Osteoblast (primary cell): ENCODE results near the gene PARD6G. TPM values are rescaled to one million over a fixed set of nuclear protein-coding genes. Genes with fewer than 3 reads are reported as not detected.

Experiments used
- DNase-seq: peaks from one replicate; pipeline ENCODE4 v3.0.0; 2011; ENCODE audit warnings: low spot score, mixed read lengths; ENCODE audit not compliant: insufficient read length; ENCODE audit errors: missing footprints
- H2AFZ ChIP-seq: 2 replicates; pipeline ENCODE4 v1.6.0; 2011; ENCODE audit warnings: mild to moderate bottlenecking, low read length
- H3K27ac ChIP-seq: 2 replicates; pipeline ENCODE4 v1.5.1; 2011; ENCODE audit warnings: mild to moderate bottlenecking, low read depth, low read length, moderate library complexity
- H3K27me3 ChIP-seq: 2 replicates; pipeline ENCODE4 v1.6.0; 2012; ENCODE audit warnings: mild to moderate bottlenecking, control low read depth, inconsistent platforms, low read length, moderate library complexity; ENCODE audit not compliant: insufficient read depth
- H3K36me3 ChIP-seq: 2 replicates; pipeline ENCODE4 v1.5.1; 2011; ENCODE audit warnings: mild to moderate bottlenecking, low read length, control low read depth, moderate library complexity; ENCODE audit not compliant: insufficient read depth
- H3K4me1 ChIP-seq: 2 replicates; pipeline ENCODE4 v1.5.1; 2011; ENCODE audit warnings: mild to moderate bottlenecking, low read length, control low read depth, moderate library complexity; ENCODE audit not compliant: insufficient read depth
- H3K4me2 ChIP-seq: 2 replicates; pipeline ENCODE4 v1.6.0; 2011; ENCODE audit warnings: mild to moderate bottlenecking, low read length; ENCODE audit not compliant: insufficient read depth
- H3K4me3 ChIP-seq: fragments of 200-600 bp; sonication (generic); 3 replicates; pipeline ENCODE4 v1.5.1; 2012; ENCODE audit warnings: mild to moderate bottlenecking, low read length, inconsistent platforms; ENCODE audit not compliant: insufficient read depth
- H3K79me2 ChIP-seq: 2 replicates; pipeline ENCODE4 v1.6.0; 2012; ENCODE audit warnings: mild to moderate bottlenecking, low read length, control low read depth, inconsistent platforms; ENCODE audit not compliant: insufficient read depth
- H3K9me3 ChIP-seq: 2 replicates; pipeline ENCODE4 v1.5.1; 2011; ENCODE audit warnings: low read depth, low read length, control low read depth
- H4K20me1 ChIP-seq: 2 replicates; pipeline ENCODE4 v1.6.0; 2012; ENCODE audit warnings: mild to moderate bottlenecking, low read length, control low read depth; ENCODE audit not compliant: insufficient read depth
- total RNA-seq: library from RNA; depleted of rRNA; stranded (reverse); fragments of >200 nt; gene quantifications from 2 replicates; pipeline ENCODE4 v1.2.3, GENCODE V29; 2012
- TF ChIP-seq, protein P1 (sequence below): IDR thresholded peaks from 2 replicates; pipeline ENCODE4 v1.5.1; 2011; ENCODE audit warnings: mild to moderate bottlenecking, low read depth, low read length, moderate library complexity; ENCODE audit errors: extremely low read depth

The PARD6G gene
- total RNA-seq, 1 donor, result 2.2 TPM

DNA sequence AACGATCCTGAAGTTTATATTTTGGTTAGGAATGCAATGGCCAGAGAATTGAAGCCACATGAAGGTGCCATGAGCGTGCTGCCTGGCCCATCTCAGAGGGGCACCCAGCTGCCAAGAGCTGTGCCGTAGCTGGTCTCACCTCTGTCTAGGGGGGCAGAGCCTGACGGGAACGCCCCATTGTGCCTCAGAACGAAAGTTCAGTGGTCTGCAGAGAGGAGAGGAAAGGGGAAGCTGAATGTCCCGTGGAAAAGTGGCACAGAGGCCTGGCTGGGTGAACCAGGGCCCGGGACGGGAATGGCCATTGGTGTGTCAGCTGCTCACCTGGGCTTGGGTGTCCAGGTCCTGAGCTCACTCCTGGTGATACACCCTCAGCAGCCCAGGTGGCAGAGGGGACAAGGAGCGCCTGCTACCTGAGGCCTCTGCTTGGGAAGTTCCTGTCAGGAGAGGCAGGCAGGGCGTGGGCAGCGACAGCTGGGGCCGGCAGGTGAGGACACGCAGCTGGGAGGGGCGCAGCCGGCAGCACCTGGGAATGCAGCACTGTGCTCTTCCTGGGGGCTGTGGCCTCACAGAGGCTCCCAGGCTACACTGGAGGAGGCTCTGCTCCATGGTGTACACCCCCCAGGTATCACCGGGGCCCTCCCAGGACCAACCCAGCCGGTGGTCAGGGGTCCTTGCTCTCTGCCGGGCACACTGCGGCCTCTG lies 67.3 kb downstream of the PARD6G start:
- Histone ChIP-seq H3K79me2 (no peaks in the 10 kb centered on the region), H3K27ac (no peak overlapping the region), H3K4me1 (no peaks in the 10 kb centered on the region), H3K4me2 (no peak overlapping the region), H3K4me3 (no peak overlapping the region), H2AFZ (no peak overlapping the region), H3K27me3 (peaks cover 32% of the 10 kb centered on the region), H3K9me3 (no peaks in the 10 kb centered on the region), H4K20me1 (no peaks in the 10 kb centered on the region), H3K36me3 (no peaks in the 10 kb centered on the region)
- TF ChIP-seq, protein P1, sequence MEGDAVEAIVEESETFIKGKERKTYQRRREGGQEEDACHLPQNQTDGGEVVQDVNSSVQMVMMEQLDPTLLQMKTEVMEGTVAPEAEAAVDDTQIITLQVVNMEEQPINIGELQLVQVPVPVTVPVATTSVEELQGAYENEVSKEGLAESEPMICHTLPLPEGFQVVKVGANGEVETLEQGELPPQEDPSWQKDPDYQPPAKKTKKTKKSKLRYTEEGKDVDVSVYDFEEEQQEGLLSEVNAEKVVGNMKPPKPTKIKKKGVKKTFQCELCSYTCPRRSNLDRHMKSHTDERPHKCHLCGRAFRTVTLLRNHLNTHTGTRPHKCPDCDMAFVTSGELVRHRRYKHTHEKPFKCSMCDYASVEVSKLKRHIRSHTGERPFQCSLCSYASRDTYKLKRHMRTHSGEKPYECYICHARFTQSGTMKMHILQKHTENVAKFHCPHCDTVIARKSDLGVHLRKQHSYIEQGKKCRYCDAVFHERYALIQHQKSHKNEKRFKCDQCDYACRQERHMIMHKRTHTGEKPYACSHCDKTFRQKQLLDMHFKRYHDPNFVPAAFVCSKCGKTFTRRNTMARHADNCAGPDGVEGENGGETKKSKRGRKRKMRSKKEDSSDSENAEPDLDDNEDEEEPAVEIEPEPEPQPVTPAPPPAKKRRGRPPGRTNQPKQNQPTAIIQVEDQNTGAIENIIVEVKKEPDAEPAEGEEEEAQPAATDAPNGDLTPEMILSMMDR, result no peak
- no peak for DNase-seq

DNA sequence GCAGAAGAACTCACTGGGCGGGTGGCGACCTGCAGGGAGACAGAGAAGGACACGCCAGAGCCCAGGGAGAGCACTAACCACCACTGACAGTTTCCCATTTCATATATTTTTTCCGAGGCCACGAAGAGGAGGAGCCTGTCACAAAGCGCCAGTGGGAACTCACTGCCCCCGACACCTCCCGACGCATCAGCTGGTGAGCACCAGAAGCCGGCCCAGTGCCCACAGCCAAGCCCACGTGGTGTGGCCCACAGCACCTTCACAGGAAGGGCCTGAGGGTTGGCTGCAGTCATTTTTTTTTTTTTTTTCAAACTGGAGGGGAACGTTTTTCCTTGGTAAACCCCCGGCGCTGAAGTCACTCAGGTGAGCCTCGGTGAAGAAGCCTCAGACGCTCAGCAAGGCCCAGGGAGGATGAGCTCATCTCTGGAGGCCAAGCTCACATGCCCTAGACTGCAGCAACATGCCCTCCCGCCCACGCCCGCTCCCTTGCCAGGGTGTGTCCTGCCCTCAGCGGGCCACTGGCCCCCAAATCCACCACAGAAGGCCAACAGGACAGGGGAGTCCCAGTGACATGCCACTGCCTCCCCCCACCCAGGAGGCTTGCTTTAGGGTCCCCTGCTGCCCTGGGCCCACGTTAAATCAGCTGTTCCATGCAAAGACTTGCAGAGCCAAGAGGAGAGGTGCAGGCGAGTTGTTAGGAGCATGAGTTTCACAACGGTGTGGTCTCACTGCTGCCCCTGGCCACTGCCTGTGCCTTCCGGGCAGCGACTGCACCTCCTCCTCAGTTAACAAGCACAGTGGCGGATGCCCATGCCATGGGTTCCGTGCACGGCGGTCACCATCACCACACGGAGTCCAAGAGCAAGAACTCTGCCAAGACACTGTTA lies 68.1 kb downstream of the PARD6G start:
- Histone ChIP-seq H3K79me2 (no peaks in the 10 kb centered on the region), H3K27me3 (peaks cover 34% of the 10 kb centered on the region), H3K4me2 (no peak overlapping the region), H2AFZ (no peak overlapping the region), H3K4me3 (no peak overlapping the region), H4K20me1 (no peaks in the 10 kb centered on the region), H3K36me3 (no peaks in the 10 kb centered on the region), H3K9me3 (no peaks in the 10 kb centered on the region), H3K4me1 (no peaks in the 10 kb centered on the region), H3K27ac (no peak overlapping the region)
- DNase-seq, result no peak
- TF ChIP-seq, protein P1, result no peak

DNA sequence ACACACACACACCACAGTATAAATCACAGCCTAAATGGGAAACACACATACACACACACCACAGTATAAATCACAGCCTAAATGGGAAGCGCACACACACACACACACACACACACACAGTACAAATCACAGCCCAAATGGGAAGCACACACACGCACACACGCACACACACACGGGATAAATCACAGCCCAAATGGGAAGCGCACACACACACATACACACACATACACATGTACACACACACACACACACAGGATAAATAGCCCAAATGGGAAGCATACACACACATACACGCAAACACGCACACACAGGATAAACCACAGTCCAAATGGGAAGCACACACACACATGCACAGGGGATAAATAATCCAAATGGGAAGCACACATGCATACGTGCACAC lies 70.2 kb downstream of the PARD6G start:
- Histone ChIP-seq H3K4me1 (no peaks in the 10 kb centered on the region), H3K36me3 (no peaks in the 10 kb centered on the region), H3K79me2 (no peaks in the 10 kb centered on the region), H3K27ac (no peak overlapping the region), H3K27me3 (peaks cover 18% of the 10 kb centered on the region), H2AFZ (no peak overlapping the region), H4K20me1 (no peaks in the 10 kb centered on the region), H3K4me2 (no peak overlapping the region), H3K4me3 (no peak overlapping the region), H3K9me3 (no peaks in the 10 kb centered on the region)
- TF ChIP-seq, protein P1, result no peak
- no peak for DNase-seq
